SW480 (cell line): Measurements from ENCODE around the gene CLN3.
"Not testable (repeated sequence)": the region's sequence is repeated elsewhere in the genome, so short reads cannot be mapped to it uniquely, and the experiment has no call there.

ENCODE experiments used
- DNase-seq: peaks from one replicate; pipeline ENCODE4 v3.0.0-alpha.2; 2016; ENCODE audit warnings: low spot score

CLN3 gene

DNA sequence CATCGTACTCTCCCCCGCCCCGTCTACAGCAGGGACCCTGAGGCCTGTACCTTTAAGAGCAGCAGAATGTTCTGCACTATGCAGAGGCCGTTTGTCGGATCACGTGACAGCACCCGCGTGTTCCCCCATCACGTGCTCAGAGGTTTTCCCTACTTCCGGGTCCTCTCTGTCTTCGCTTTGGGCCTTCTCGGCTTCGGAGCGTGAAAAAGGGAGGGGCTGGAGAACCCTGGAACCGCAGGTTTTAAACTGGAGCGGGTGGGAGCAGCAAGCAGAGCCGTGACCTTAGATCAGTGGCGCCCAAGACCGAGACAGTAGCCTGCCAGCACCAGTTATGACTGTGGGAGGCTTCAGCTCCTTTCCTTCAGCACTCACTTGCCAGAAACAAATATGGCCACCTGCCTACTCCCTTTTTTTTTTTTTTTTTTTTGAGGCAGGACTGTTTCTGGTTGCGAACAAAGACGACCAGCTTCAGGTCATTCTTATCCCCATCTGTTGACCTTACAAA is at the start of gene CLN3:
Gene CLN3 (minus strand): TSS at position 105 of the 505 bp plus-strand sequence. CDS start 315 bp downstream, outside the sequence.
- peak; percentile 96 for DNase-seq

DNA sequence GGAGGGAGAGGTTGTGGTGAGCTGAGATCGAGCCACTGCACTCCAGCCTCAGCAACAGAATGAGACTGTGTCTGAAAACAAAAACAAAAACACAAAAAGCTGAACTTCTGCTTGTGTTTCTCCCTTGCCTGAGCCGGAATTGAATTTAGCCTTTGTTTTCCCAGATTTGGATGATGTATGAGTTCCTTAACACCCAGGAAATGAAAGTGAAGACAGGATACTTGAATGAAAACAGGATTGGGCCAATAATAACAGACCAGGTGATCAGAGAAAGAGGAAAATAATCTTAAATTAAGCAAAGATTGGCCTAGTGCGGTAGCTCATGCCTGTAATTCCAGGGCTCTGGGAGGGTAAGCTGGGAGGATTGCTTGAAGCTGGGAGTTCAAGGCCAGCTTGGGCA is 48.5 kb upstream of the CLN3 start:
- DNase-seq, result no peak

GRCh38 chr16:28538733-28539596 is 47.1 kb upstream of the CLN3 start, which contains the start of gene NUPR1:
Gene NUPR1, minus strand, starts transcription at chr16:28538974. Its CDS starts 67 bp downstream, at chr16:28538907.
- no peak for DNase-seq

- DNase-seq, result no peak
Observed at GRCh38 chr16:28537964-28538732, 46.3 kb upstream of the CLN3 start.

GRCh38 chr16:28537076-28537475 is 45.2 kb upstream of the CLN3 start:
- no peak for DNase-seq

- no peak for DNase-seq
Observed at GRCh38 chr16:28534542-28535373, 42.9 kb upstream of the CLN3 start.

DNA sequence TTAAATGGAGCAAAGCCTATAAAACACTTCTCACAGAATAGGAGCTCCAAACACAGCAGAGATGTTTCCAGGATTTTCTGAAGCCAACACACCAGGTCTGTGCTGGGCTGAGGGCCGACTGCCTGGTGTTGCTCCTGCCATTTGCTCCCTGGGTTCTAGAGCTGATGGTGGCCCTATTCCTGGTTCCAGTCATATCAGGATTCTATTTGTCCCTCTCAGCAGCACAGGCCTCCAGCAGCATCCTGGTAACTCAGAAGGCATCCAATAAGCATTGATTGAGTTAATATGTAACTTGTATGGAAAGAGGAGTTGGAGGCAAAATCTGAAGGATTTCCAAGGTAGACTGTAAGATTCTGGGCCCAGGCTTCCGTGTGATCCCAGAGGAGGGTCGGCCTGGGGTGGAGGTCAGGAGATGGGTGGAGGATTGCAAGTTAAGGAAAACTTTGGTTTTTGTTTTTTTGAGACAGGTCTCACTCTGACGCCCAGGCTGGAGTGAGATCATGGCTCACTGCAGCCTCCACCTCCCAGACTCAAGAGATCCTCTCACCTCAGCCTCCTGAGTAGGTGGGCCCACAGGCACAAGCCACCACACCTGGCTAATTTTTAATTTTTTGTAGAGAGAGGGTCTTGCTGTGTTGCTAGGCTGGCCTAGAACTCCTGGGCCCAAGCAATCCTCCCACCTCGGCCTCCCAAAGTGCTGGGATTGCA is 41.2 kb upstream of the CLN3 start:
- DNase-seq, result no peak

DNA sequence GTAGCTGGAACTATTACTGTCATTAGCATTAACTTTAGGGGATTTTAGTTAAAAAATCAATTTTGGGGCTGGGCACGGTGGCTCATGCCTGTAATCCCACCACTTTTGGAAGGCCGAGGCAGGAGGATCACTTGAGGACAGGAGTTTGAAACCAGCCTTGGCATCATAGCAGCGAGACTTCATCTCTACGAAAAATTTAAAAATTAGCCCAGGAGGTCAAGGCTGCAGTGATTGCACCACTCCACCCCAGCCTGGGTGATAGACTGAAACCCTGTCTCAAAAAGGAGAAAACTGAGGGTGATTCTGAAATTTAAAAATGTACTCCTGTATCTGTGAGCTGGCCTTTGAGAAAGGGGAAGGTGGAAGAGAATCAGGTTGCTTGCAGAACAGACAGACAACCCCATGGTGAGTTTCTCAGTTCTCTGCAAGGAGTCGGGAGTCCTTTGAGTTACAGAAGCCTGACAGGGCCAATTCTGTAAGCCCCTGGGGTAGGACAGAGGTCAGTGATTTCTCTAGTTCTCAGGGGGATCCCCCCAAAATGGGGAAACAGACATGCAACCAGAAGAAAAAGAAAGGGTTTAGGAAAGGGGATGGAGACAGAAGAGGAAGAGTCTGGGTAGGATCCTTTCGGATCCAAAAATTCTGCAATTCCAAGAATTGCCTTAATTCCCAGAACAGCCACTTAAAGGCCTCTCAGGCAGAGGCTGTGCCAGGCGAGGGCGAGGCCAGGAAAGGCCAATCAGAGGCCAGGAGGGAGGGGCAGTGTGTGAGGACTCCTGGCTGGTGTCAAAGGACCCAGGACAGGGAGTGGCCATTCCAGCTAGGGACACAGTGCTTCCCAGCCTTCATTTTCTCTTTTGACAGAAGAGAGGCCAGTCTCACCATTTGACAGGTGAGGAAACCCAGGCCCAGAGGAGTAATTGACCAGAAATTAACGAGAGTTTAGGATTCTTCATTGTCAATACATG is 40.2 kb upstream of the CLN3 start:
- DNase-seq, result peak; percentile 47

- DNase-seq, result no peak
Observed at GRCh38 chr16:28529124-28529523, 37.2 kb upstream of the CLN3 start.

GRCh38 chr16:28528463-28528867 is 36.6 kb upstream of the CLN3 start:
- no peak for DNase-seq

GRCh38 chr16:28527985-28528384 is 36.1 kb upstream of the CLN3 start:
- no peak for DNase-seq

DNA sequence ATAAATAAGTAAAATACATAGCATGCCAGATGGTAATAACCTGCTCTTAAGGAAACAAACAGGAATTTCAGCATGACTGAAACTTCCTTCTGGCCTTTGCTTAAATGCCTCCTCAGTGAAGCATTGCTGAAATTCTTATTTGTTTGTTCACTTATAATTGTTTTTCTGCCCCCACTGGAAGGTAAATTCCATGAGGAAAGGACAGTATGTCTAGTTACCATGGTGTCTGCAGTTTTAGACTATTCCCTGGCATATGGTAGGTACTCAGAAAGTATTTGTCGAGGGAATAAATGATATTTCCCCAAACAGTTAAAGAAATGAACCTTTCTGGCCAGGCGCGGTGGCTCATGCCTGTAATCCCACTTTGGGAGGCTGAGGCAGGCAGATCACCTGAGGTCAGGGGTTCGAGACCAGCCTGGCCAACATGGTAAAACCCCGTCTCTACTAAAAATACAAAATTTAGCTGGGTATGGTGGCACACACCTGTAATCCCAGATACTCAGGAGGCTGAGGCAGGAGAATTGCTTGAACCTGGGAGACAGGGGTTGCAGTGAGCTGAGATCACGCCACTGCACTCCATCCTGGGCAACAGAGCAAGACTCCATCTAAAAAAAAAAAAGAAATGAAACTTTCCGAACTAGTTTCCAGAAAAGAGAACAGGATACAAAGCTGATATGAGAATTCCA is 35.4 kb upstream of the CLN3 start:
- not testable (repeated sequence) for DNase-seq

- no peak for DNase-seq
Observed at GRCh38 chr16:28526201-28527099, 34.6 kb upstream of the CLN3 start.

- no peak for DNase-seq
Observed at GRCh38 chr16:28524681-28525171, 32.9 kb upstream of the CLN3 start.

DNA sequence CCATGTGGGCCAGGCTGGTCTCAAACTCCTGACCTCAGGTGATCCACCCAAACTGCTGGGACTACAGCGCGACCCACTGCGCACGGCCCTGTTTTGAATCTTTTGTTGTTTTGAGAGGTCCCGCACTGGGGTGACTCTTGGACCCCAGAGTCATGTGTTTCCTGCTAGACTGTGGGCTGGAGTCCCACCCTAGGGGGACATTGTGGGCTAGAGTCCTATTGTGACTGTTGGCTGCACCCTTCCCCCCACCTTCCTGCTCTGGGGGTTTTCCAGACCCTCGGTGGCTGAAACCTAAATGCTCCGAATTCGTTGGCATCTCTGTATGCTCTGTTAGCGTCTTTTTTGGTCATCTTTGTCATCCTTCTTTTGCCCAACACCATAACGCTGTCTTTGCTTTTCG is 30.9 kb upstream of the CLN3 start:
- DNase-seq, result no peak

DNA sequence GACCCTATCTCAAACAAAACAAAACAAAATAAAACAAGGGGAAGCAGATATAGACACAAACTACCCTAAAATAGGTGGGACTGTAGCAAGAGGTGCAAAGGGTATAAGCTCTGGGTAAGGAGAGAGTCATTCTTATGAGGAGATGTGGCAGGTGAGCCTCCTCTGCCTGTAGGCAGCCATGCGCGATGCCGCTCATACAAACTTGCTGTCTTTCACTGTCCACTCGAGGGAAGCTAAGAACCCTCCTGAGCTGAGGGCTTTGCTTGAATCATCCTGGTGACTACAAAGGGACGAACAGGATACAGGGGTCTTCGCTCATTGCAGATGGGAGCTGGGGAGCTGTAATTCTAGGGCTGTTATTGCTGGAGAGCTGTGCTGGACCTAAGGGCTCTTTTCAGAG is 29.6 kb upstream of the CLN3 start:
- no peak for DNase-seq

DNA sequence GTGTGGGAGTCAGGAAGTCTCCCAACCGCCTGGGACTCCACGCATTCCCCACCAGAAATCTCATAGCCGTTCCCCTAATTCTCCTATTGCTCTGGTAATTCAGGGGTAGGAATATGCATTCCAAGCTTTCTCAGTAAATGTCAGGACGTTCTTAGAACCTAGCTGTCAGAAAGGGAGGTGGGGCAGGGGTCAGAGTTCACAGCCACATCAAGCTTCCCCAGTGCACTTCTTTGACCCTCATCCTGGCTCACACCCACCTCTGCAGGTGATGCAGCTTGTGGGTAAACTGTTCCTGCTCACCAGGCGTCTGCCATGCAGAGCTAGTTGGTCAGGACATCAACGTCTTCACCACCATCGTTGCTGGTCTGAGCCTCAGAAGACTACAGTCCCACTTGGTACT is 28.8 kb upstream of the CLN3 start:
- no peak for DNase-seq

DNA sequence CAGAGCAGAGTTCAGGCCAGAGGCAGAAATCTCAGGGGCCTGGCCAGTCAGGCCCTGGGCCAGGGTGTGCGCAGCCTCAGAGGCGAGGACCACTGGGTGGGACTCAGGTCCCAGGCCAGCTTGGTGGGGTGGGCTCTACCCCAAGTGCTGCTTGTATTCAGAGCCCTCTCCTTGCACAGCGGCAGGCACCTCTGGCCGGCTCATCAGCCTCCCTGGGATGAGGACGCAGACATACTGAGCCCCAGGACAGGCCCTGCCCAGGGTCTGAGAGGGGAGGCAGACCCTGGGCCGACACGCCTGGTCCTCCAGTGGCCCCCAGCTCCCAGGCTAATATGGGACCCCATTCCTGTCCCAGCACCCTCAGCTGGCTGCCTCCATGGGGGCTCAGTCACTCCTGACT is 22.4 kb upstream of the CLN3 start:
- DNase-seq, result no peak
